Keratinocyte (primary cell): ENCODE data around the gene CDK2AP2. TPM values are rescaled to one million over a fixed set of nuclear protein-coding genes. Genes with fewer than 3 reads are reported as not detected.

Source experiments
- DNase-seq: peaks from one replicate; pipeline ENCODE4 v3.0.0-alpha.2; 2011; ENCODE audit warnings: low read depth, missing footprints, low spot score
- FAIRE-seq: peaks from 2 replicates; lab custom pipeline; 2011; peaks lifted over from hg19 to GRCh38; lab: Jason Lieb, UNC
- H2AFZ ChIP-seq: 2 replicates; pipeline ENCODE4 v1.6.0; 2012; ENCODE audit warnings: low read length, control low read depth, inconsistent platforms; ENCODE audit not compliant: control insufficient read depth
- H3K27ac ChIP-seq: 2 replicates; pipeline ENCODE4 v1.5.1; 2011; ENCODE audit warnings: low read length; ENCODE audit not compliant: control insufficient read depth, insufficient read depth
- H3K27me3 ChIP-seq: 3 replicates; pipeline ENCODE4 v1.6.0; 2011; ENCODE audit warnings: low read length; ENCODE audit not compliant: control insufficient read depth, insufficient read depth; ENCODE audit errors: extremely low read depth
- H3K36me3 ChIP-seq, 2 experiments: 2 replicates in 1 of 2; 3 replicates in 1 of 2; pipeline ENCODE4 v1.5.1; 2011; ENCODE audit warnings: low read length in 2 of 2, mild to moderate bottlenecking in 1 of 2; ENCODE audit not compliant: control insufficient read depth in 2 of 2, insufficient read depth in 2 of 2; ENCODE audit errors: extremely low read depth in 1 of 2
- H3K4me1 ChIP-seq: 3 replicates; pipeline ENCODE4 v1.5.1; 2011; ENCODE audit warnings: low read length; ENCODE audit not compliant: control insufficient read depth, insufficient read depth; ENCODE audit errors: extremely low read depth
- H3K4me2 ChIP-seq: 3 replicates; pipeline ENCODE4 v1.6.0; 2011; ENCODE audit warnings: low read depth, low read length; ENCODE audit not compliant: control insufficient read depth, insufficient read depth; ENCODE audit errors: extremely low read depth
- H3K4me3 ChIP-seq, 3 experiments: fragments of 200-600 bp in 1 of 3; sonication (generic) in 1 of 3; 2 replicates in 2 of 3; 3 replicates in 1 of 3; pipeline ENCODE4 v1.5.1; 2011 to 2016; ENCODE audit warnings: low read length in 3 of 3, mild to moderate bottlenecking in 3 of 3, control low read depth in 2 of 3, inconsistent platforms in 1 of 3, low read depth in 1 of 3, mixed read lengths in 1 of 3, mixed run types in 1 of 3, moderate library complexity in 1 of 3; ENCODE audit not compliant: control insufficient read depth in 2 of 3, insufficient read depth in 2 of 3; ENCODE audit errors: extremely low read depth in 1 of 3
- H3K79me2 ChIP-seq: 2 replicates; pipeline ENCODE4 v1.6.0; 2012; ENCODE audit warnings: low read length; ENCODE audit not compliant: control insufficient read depth, insufficient read depth
- H3K9ac ChIP-seq: 3 replicates; pipeline ENCODE4 v1.6.0; 2011; ENCODE audit warnings: low read length; ENCODE audit not compliant: control insufficient read depth, insufficient read depth; ENCODE audit errors: extremely low read depth
- H3K9me1 ChIP-seq: 3 replicates; pipeline ENCODE4 v1.6.0; 2011; ENCODE audit warnings: low read length; ENCODE audit not compliant: control insufficient read depth, insufficient read depth; ENCODE audit errors: extremely low read depth
- H3K9me3 ChIP-seq: 2 replicates; pipeline ENCODE4 v1.5.1; 2012; ENCODE audit warnings: low read depth, low read length; ENCODE audit not compliant: control insufficient read depth
- H4K20me1 ChIP-seq: 3 replicates; pipeline ENCODE4 v1.6.0; 2011; ENCODE audit warnings: low read length; ENCODE audit not compliant: control insufficient read depth, insufficient read depth; ENCODE audit errors: extremely low read depth
- CTCF ChIP-seq, 3 experiments: IDR thresholded peaks in 1 of 3; conservative IDR thresholded peaks in 1 of 3; optimal IDR thresholded peaks in 1 of 3; 2 replicates in 2 of 3; 3 replicates in 1 of 3; pipeline versions ENCODE3 to v1.5.1; 2011; ENCODE audit warnings: low read length in 3 of 3, mild to moderate bottlenecking in 3 of 3, moderate library complexity in 2 of 3, control low read depth in 1 of 3, inconsistent platforms in 1 of 3; ENCODE audit not compliant: insufficient read depth in 2 of 3; ENCODE audit errors: extremely low read depth in 1 of 3
- EZH2 ChIP-seq: IDR thresholded peaks from one replicate; pipeline ENCODE4 v1.6.1; 2012; ENCODE audit warnings: inconsistent platforms, mild to moderate bottlenecking, low read length, moderate library complexity
- dilution Hi-C: fragments of 300-500 bp; cut with MboI; formaldehyde crosslinking; loops from one replicate; pipeline ENCODE4 v1.7.0; 2020; ENCODE audit warnings: low sequenced_read_pairs; ENCODE audit not compliant: extremely low pct_ligation_motif_present
- polyA plus RNA-seq, 5 experiments: library from polyadenylated mRNA; depleted of rRNA in 3 of 5; stranded (reverse) in 3 of 5; stranded (forward) in 1 of 5; unstranded in 1 of 5; fragments of >200 nt; gene quantifications; 1 replicate in 1 of 5; 2 replicates in 3 of 5; 3 replicates in 1 of 5; pipeline versions ENCODE4 v1.2.1 to v1.2.3, GENCODE V29; 2011 to 2012; ENCODE audit warnings: missing spikeins in 2 of 5, low read depth in 1 of 5, low replicate concordance in 1 of 5

Gene CDK2AP2
- polyA plus RNA-seq, 1 donor (not counting 4 experiments of a cell fraction or from before 2014, with no cell fraction given): 9.7 TPM

- no peaks in the 10 kb centered on the region for H3K79me2 ChIP-seq
- no peak for DNase-seq
- no peaks in the 10 kb centered on the region for H3K27me3 ChIP-seq
- no peaks in the 10 kb centered on the region for H4K20me1 ChIP-seq
- TF ChIP-seq CTCF (optimal IDR thresholded peaks at IDR 0.05 in 1 of 3, IDR thresholded peaks at IDR 0.05 in 1 of 3, conservative IDR thresholded peaks at IDR 0.05 in 1 of 3; ENCODE audit: extremely low read depth in 1 of 3, insufficient read depth in 2 of 3, low read length in 3 of 3) (no peak), EZH2 (no peak)
- H3K4me2 ChIP-seq: no peak overlapping the region
- dilution Hi-C loops: no loop called here
- no peaks in the 10 kb centered on the region for H3K36me3 ChIP-seq
- no peak overlapping the region for H3K9ac ChIP-seq
- H3K4me3 ChIP-seq: no peak overlapping the region
- no peaks in the 10 kb centered on the region for H3K9me3 ChIP-seq
- FAIRE-seq: no peak
- no peak overlapping the region for H3K27ac ChIP-seq
- no peaks in the 10 kb centered on the region for H3K4me1 ChIP-seq
- H3K9me1 ChIP-seq: no peaks in the 10 kb centered on the region
- no peak overlapping the region for H2AFZ ChIP-seq
Measured at GRCh38 chr11:67525275-67525976, 17.5 kb upstream of the CDK2AP2 start.

- Histone ChIP-seq H3K27ac (no peak overlapping the region), H3K36me3 (no peaks in the 10 kb centered on the region), H4K20me1 (no peaks in the 10 kb centered on the region), H3K9ac (no peak overlapping the region), H3K4me1 (no peaks in the 10 kb centered on the region), H3K4me2 (no peak overlapping the region), H2AFZ (no peak overlapping the region), H3K27me3 (no peaks in the 10 kb centered on the region), H3K79me2 (no peaks in the 10 kb centered on the region), H3K9me3 (no peaks in the 10 kb centered on the region), H3K9me1 (no peaks in the 10 kb centered on the region), H3K4me3 (no peak overlapping the region)
- no peak for DNase-seq
- no peak for FAIRE-seq
- no peak for TF ChIP-seq CTCF (optimal IDR thresholded peaks at IDR 0.05 in 1 of 3, IDR thresholded peaks at IDR 0.05 in 1 of 3, conservative IDR thresholded peaks at IDR 0.05 in 1 of 3; ENCODE audit: extremely low read depth in 1 of 3, insufficient read depth in 2 of 3, low read length in 3 of 3)
- dilution Hi-C loops: no loop called here
Measured at GRCh38 chr11:67524480-67524808, 16.5 kb upstream of the CDK2AP2 start.
